Adrenal gland (tissue), 5 donors: ENCODE results near the gene CCAR1.

Experiments used
- CTCF ChIP-seq, 6 experiments: fragments of 450-650 bp in 4 of 6; fragments of 200-600 bp in 2 of 6; sonication (generic) in 1 of 6; IDR thresholded peaks; 1 replicate in 5 of 6; 2 replicates in 1 of 6; pipeline versions ENCODE4 v1.5.1 to v1.8.0; 2016 to 2021; ENCODE audit warnings: antibody characterized with exemption in 6 of 6, mild to moderate bottlenecking in 2 of 6, moderate library complexity in 1 of 6
- POLR2A ChIP-seq, 2 donors: fragments of 450-650 bp; IDR thresholded peaks; one replicate each; pipeline ENCODE4 v1.6.1; 2017; ENCODE audit warnings: antibody characterized with exemption in 2 of 2, mild to moderate bottlenecking in 2 of 2, moderate library complexity in 1 of 2
- donor health status: DM: no; HTN: no; CAD: no.

GRCh38 chr10:68800211-68800610, 79.2 kb downstream of the CCAR1 start:
- TF ChIP-seq POLR2A (IDR thresholded peaks at IDR 0.05) (no peak), CTCF (IDR thresholded peaks at IDR 0.05) (no peak)
